Suppressor macrophage treated with lipopolysaccharide for 1 hour (primary cell): ENCODE data around the gene TSTD1.
"Not testable (repeated sequence)": the region's sequence is repeated elsewhere in the genome, so short reads cannot be mapped to it uniquely, and the experiment has no call there.

Experiments used
- DNase-seq, 3 donors: peaks; one replicate each; pipeline ENCODE4 v3.0.0-alpha.2; 2020 to 2022

Gene TSTD1

DNA sequence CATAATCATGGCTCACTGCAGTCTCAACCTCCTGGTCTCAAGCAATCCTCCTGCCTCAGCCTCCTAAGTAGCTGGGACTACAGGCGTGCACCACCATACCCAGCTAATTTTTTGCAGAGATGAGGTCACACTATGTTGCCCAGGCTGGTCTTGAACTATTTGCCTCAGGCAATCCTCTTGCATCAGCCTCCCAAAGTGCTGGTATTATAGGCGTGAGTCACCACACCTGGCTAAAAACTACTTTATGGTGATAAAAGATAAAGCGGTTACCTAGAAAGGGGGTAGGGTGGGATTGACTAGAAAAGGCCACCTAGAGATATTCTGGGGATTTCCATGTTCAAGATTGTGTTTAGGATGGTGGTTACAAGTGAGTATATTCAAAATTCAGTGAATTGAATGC lies 5.0 kb downstream of the TSTD1 start:
- DNase-seq: no peak

DNA sequence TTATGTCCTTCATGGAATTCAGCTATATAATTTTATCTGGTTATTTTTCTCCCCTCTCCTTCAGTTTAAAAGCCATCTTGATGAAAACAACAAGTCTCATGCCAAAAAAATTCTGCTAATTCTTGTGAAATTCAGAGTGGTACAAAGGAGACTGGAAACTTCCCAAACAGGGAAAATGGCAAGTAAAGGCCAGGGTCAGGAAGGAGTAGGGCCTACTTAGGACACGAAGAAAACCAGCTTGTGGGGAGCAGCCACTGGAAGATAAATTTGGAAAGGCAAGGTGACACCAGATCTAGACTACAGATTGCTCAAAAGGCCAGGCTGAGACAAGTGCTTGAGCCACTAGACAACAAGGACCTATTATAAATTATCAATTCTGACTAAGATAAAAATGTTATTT lies 6.4 kb downstream of the TSTD1 start:
- no peak for DNase-seq

DNA sequence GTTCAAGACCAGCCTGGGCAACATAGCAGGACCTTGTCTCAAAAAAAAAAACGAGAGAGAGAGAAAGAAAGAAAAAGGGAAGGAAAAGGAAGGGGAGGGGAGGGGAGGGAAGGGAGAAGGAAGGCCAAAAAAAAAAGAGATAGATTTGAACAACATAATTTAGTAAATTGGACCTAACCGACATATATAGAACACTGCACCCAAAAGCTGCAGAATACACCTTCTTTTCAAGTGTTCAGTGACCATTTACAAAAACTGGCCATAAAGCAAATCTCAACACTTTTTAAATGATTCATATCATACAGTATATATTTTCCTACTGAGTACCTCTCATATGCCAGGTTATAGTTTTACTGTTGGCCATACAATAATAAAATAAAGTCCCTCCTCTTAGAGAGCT lies 6.9 kb downstream of the TSTD1 start:
- DNase-seq: no peak

DNA sequence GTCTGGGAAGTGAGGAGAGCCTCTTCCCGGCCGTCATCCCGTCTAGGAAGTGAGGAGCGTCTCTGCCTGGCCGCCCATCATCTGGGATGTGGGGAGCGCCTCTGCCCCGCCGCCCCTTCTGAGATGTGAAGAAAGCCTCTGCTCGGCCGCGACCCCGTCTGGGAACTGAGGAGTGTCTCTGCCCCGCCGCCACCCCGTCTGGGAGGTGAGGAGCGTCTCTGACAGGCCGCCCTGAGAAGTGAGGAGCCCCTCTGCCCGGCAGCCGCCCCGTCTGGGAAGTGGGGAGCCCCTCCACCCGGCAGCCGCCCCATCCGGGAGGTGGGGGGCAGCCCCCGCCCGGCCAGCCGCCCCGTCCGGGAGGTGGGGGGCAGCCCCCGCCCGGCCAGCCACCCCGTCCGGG lies 9.3 kb downstream of the TSTD1 start:
- DNase-seq: not testable (repeated sequence)

DNA sequence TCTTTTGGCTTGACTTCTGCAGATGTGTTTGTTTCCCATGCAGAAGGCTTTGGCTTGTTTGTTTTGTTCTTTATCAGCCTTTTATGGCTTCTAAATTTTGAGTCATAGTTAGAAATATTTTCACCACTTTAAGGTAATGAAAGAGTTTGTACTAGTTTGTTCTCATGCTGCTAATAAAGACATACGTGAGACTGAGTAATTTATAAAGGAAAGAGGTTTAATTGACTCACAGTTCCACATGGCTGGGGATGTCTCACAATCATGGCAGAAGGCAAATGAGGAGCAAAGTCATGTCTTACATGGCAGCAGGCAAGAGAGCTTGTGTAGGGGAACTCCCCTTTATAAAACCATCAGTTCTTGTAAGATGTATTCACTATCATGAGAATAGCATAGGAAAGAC lies 11.8 kb downstream of the TSTD1 start:
- not testable (repeated sequence) for DNase-seq

DNA sequence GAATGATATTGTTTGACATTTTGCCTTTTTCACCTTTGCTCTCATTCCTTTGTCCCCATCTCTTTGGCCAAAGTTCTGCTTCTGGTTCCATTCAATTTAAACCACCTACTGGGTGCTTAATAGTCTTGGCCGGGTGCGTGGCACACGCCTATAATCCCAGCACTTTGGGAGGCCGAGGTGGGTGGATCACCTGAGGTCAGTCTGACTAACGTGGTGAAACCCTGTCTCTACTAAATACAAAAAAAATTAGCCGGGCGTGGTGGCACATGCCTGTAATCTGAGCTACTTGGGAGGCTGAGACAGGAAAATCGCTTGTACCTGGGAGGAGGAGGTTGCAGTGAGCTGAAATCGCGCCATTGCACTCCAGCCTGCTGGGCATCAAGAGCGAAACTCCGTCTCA lies 16.3 kb downstream of the TSTD1 start:
- not testable (repeated sequence) for DNase-seq

DNA sequence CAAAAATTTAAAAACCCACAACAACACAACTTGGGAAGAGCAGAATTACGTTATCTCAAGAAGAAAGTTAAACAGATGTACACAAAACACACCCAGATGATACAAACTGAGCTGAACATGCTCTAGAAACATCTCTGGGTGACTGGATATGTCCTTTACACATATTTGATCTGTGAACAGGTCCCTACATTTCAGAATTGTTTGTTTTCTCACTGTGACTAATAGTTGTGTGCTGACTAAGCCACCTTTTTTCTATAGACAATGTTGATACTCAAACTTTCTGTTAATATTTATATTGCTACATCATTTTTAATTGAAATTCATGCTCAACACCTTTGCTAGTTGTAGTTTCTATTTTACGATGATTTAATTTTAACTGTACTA lies 16.8 kb downstream of the TSTD1 start:
- no peak for DNase-seq

DNA sequence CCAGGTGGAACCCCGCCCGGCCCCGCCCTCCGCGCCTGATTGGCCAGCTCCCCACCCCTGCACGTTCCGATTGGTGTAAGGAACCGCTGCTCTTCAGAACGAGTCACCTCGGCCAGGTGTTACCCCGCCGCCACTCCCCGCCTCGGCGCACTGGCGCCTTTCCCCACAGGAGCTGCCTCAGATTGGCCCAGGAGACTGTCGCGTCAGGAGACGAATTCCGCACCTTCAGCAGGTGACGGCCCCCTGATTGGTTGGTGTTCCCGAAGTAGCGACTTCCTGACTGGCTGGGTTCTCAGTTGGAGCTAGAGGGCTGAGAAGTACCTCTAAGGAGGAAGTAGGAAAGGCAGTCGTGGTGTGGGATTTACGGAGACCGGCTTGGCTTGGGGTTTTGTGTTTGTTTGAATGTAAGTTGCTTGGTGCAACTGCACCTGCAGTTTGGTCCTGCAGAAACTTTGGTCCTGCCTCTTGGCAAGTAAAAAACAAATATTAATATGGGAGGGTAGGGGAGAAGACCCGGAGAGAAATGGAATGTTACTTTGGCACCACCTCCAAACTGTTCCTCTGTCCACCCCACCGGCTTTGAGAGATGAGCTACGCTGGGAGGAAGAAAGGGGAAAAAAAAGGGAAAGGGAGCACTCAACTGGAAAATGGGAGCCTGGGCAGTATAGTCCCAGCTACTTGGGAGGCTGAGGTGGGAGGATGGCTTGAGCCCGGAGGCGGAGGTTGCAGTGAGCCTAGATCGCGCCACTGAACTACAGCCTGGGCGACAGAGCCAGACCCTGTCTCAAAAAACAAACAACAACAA lies 17.4 kb downstream of the TSTD1 start:
- peak; percentile 69 to 82 (median 76) for DNase-seq

DNA sequence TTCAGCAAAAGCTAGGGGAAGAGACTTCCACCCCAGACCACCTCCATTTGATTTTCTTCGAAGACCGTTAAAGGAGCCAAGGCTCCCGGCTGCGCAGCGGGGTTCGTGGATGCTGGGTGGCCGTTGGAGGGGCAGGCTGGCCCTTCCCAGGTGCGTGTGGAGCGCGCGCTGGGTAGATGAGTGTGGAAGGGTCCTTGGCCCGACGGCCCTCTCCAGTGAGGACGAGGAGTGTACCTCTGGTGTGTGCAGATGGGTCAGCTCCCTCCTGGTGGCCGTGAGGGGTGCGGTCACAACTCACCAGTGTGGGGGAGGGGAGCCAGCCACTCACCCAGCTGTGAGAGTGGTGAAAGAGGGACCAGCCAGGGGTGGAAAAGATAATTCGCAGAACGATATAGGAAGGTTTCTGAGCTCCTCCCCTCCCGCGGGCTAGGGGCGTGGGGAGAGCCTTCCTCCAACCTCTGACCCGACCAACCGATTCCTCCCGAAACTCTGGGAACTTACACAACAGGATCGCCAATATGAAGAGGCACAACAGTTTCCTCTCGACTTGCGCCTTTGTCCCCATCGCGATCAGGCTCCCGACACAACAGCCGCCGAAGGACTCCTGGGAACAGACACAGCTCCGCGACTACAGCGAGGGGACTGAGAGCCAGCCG lies 18.1 kb downstream of the TSTD1 start, which contains the start of gene F11R:
F11R (minus strand) TSS at position 644 of the 656 bp plus-strand sequence; CDS start at position 565, 79 bp downstream.
- peak; percentile 47 to 72 (median 55) for DNase-seq

DNA sequence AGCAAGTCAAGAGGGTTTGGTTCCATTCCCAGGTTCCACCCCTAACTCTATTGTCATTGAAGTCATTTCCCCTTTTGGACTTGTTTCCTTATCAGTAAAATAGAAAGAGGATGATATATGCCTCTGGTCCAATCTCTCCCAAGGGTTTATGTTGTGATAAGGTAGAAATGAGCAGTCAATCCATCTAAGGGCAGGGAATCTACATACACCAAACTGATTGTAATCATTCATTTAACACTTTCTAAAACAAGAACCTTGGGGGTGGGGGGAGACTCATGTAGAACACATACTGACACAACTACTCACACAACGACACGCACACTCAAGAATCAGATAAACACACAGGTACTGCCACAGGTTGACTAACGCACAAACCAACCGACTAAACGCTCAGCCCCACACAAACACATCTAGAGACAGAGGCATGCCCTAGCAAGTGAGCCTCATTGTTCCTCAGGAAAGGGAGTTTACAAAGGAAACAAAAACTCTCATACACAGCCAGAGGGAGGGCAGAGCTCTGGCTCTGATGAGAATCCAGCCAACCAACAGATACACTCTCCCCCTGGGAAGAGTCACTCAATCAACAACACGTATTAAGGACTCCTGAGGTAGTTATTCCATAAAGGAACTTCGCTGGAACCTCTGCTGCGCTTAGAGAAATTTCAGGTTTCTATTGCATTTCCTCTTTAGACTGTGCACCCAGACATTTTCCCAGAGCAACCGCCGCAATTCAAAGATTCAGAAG lies 18.8 kb downstream of the TSTD1 start:
- peak; percentile 28 to 52 (median 33) for DNase-seq

DNA sequence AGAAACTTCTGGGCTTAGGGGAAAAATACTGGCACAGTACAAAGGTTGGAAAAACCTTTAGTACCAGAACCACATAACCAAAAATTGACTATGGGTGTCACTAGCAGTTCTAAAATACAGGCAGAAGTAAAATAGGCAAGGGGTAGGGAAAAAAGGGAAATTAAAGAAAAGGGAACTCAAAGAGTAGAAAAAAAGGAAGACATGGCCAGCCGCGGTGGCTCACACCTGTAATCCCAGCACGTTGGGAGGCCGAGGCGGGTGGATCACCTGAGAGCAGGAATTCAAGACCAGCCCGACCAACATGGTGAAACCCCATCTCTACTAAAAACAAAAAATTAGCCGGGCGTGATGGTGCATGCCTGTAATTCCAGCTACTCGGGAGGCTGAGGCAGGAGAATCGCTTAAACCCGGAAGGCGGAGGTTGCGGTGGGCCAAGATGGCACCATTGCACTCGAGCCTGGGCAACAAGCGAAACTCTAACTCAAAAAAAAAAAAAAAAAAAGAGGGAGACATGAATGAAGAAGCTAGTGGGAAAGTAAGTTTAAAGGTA lies 19.6 kb downstream of the TSTD1 start:
- DNase-seq: peak; percentile 36 to 44 (median 38)

DNA sequence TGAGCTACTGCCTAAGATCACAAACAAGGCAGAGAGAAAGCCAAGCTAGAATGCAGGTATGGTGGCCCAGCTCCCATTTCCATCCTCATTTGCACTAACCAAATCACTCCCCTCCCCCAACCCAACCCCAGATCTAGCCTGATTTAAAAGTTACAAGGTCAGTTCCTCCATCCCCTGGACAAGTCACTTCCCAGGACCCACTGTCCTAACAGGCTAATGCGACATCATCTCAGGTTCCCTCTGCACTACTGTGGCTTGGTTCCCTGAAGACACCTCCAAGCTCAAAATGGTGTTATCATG lies 20.2 kb downstream of the TSTD1 start:
- DNase-seq: no peak

DNA sequence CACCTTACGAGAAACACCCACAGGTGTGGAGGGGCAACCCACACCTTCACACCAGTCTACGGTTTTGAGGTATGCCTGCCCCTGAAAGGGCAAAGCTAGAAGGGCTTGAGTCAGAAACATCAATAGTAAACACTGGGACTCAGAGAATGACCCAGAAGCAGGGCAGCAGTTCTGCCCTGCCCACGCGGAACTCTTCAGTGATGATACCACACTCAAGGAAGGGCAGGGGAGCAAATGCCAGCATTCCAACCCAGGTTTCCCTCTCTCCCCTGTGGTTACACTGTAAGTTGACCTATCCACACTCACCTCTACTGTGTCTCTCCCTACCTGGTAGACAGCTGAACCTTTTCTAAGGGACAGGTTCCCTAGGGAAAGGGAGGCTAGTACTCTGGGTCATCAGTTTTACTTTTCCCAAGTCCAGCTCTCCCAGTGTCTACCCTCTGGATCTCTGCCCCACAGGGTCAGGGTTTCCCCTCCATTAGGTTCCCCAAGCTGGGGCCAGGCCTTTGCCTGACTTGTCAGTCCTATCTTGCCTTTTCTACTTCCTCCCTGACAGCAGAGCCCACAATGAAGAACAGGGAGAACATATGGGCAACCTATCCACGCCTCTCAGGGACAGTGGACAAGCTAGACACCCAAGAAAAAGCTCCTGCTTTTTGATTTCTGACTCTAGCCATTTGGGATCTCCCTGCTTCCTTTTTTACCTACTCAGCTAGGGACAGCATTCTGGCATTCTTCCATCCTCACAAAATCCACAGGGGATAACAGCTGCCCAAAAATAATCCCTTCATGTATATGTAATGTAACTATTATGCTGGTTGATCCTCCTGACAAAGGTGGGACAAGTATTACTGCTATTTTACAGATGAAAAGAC lies 20.8 kb downstream of the TSTD1 start:
- DNase-seq: peak; percentile 48 to 68 (median 53)

DNA sequence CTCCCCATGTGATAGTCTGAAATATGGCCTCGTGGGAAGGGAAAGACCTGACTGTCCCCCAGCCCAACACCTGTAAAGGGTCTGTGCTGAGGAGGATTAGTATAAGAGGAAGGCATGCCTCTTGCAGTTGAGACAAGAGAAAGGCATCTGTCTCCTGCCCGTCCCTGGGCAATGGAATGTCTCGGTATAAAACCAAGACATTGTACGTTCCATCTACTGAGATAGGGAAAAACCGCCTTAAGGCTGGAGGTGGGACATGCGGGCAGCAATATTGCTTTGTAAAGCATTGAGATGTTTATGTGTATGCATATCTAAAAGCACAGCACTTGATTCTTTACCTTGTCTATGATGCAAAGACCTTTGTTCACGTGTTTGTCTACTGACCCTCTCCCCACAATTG lies 21.6 kb downstream of the TSTD1 start:
- not testable (repeated sequence) for DNase-seq

DNA sequence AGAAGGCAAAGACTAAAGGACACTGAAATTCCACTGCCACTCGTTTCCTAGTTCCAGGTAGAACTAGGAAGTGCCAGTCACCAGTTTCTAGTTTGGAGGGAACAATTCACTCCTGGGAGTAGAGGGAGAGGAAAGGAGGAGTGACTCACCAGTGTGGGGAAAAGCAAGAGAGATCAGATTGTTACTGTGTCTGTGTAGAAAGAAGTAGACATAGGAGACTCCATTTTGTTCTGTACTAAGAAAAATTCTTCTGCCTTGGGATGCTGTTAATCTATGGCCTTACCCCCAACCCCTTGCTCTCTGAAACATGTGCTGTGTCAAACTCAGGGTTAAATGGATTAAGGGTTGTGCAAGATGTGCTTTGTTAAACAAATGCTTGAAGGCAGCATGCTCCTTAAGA lies 22.1 kb downstream of the TSTD1 start:
- DNase-seq: peak in 2 of 3 donors; percentile 18 to 39

DNA sequence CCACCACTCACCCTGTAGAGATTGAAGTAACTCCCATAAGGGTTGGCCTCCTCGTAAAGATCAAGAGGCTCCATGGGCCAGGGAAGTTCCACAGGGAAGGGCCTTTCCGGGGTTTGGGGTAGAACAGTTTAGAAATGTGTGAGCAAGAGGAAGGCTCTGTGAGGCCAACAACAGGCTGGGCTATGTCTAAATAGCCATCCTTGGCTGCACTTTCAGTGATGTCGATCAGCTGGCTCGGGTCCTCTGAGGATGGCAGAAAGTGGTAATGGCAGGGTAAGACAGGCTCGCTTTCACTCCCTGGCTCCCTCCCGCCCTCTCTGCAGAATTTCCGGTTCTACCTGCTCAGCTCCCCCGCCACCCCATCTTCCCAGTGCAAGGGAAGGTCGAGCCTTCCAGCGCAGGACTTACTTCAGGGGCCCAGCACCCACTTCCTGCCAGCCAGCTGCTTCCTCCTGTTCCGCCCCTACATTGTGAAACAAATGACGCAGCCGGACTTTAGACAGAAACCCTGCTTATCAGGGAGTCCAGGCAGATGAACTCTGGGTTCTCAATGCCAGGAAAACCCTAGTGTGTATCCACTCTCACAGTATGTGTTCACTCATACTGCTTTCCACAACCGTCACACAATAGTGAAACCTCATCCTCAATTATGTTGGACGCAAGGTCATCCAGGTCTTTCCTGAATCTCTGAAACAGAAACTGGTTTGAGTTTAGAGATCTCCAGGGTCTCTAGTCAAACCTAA lies 25.1 kb downstream of the TSTD1 start:
- peak; percentile 93 to 97 (median 93) for DNase-seq

DNA sequence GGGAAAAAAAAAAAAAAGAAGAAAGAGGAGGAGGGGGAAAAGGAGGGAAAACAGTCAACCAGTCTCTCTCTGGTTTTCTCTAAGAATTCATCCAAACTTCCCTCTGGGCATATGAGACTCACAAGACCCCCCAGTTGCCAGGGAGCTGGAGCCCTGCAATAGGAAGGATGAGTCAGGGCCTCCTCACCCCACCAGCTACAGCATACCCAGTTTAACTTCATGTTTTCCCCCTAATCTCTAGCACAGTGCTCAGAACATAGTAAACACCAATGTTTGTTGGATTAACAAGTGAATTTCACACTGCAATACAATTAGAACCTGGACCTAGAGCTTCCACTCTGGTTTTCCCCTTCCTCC lies 25.7 kb downstream of the TSTD1 start:
- DNase-seq: peak; percentile 86 to 90 (median 90)

DNA sequence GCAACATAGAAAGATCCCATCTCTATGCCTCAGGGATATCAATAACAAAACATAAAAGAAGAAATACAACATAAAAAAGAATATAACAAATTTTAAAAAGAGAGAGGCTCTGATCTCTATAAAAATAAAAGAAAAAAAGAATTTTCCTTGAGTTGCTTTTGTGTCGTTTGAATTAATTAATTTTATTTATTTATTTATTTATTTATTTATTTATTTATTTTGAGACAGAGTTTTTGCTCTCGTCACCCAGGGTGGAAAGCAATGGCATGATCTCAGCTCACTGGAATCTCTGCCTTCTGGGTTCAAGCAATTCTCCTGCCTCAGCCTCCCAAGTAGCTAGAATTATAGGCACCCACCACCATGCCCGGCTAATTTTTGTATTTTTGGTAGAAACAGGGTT lies 26.3 kb downstream of the TSTD1 start:
- DNase-seq: no peak

DNA sequence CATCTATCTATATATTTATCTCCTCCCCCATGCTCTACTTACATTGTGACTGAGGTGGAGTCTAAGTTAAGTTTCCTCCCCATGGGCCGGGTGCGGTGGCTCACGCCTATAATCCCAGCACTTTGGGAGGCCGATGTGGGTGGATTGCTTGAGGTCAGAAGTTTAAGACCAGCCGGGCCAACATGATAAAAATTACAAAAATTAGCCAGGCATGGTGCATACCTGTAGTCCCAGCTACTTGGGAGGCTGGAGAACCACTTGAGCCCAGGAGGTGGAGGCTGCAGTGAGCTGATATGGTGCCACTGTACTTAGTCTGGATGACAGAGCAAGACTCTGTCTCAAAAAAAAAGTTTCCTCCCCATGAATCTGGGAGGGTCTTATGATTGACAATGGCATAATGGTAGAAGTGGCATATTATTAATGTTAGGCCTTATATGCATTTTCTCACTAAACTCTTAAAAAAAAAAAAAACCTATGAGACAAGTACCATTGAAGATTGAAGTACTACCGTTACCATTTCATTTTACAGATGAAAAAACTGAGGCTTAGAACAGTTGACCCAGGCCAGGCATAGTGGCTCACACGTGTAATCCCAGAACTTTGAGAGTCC lies 29.1 kb downstream of the TSTD1 start:
- DNase-seq: no peak

DNA sequence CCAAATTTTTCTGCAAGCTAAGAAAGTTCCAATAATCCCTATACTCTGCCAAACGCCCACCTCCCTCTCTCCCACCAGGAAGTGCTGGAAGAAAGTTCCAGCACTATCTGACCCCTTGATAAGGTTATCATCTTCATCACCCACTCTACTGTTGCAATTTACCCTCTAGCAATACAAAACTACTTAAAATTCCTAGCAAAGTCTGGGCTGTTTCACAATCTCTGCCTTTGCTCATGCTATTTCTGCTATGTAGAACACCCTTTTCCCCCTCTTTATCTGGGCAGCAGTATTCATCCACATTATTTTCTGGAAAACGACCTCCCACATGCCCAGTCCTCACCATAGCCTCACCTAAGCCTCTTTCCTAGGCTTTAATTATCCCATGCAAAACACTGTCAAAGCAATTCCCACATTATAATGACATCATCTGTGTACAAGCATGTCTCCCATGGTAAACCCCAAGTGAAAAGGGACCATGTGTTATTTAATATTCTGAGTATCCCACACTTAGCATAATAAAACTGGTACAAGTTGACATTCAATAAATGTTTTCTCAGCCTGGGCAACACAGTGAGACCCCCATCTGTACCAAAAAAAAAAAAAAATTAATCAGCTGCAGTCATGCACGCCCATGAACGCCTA lies 29.8 kb downstream of the TSTD1 start:
- peak in 1 of 3 donors; percentile 10 for DNase-seq

DNA sequence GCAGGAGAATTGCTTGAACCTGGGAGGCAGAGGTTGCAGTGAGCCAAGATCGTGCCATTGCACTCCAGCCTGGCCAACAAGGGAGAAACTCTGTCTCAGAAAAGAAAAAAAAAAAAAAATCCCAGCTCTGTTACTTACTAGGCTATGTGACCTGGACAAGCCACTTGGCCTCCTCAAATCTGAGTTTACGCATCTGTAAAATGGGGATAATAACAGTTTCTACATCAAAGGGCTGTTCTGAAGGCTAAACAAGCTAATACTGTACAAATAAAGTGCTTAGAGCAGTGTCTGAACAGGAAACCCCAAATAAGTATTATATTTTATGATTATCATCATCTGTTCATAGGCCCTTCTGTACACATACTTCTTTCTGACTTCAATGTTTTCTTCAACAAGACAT lies 31.4 kb downstream of the TSTD1 start:
- DNase-seq: no peak
